Parathyroid adenoma (tissue), 2 donors: ENCODE results near the gene CUL9.
A peak's percentile ranks its signal among the peaks of the same experiment; 100 is the strongest.

Experiments
- H2AFZ ChIP-seq: fragments of 300-600 bp; sonication (generic); one replicate; pipeline ENCODE4 v1.7.0; 2017; ENCODE audit warnings: antibody characterized with exemption, mild to moderate bottlenecking
- H3K27ac ChIP-seq: fragments of 300-600 bp; sonication (generic); one replicate; pipeline ENCODE4 v1.7.0; 2017
- H3K27me3 ChIP-seq: fragments of 300-600 bp; sonication (generic); one replicate; pipeline ENCODE4 v1.7.0; 2017; ENCODE audit warnings: low read length; ENCODE audit not compliant: control insufficient read depth, insufficient read depth
- H3K36me3 ChIP-seq: fragments of 300-600 bp; sonication (generic); one replicate; pipeline ENCODE4 v1.7.0; 2017; ENCODE audit warnings: low read length; ENCODE audit not compliant: control insufficient read depth, insufficient read depth
- H3K4me1 ChIP-seq: fragments of 300-600 bp; sonication (generic); one replicate; pipeline ENCODE4 v1.7.0; 2017; ENCODE audit warnings: control low read depth
- H3K4me2 ChIP-seq: fragments of 300-600 bp; sonication (generic); one replicate; pipeline ENCODE4 v1.7.0; 2017; ENCODE audit warnings: low read length
- H3K4me3 ChIP-seq: fragments of 300-600 bp; sonication (generic); one replicate; pipeline ENCODE4 v1.7.0; 2017; ENCODE audit warnings: low read depth, low read length
- H3K79me2 ChIP-seq: fragments of 300-600 bp; sonication (generic); one replicate; pipeline ENCODE4 v1.7.0; 2017; ENCODE audit warnings: control low read depth
- H3K9ac ChIP-seq: fragments of 300-600 bp; sonication (generic); one replicate; pipeline ENCODE4 v1.7.0; 2017; ENCODE audit warnings: mild to moderate bottlenecking
- H3K9me3 ChIP-seq: fragments of 300-600 bp; sonication (generic); one replicate; pipeline ENCODE4 v1.7.0; 2017; ENCODE audit warnings: low read length; ENCODE audit not compliant: control insufficient read depth
- CTCF ChIP-seq: fragments of 300-600 bp; sonication (generic); IDR thresholded peaks from one replicate; pipeline ENCODE4 v1.7.0; 2017; ENCODE audit warnings: antibody characterized with exemption, mild to moderate bottlenecking
- donor health status: primary hyperparathyroidism.

CUL9 gene

DNA sequence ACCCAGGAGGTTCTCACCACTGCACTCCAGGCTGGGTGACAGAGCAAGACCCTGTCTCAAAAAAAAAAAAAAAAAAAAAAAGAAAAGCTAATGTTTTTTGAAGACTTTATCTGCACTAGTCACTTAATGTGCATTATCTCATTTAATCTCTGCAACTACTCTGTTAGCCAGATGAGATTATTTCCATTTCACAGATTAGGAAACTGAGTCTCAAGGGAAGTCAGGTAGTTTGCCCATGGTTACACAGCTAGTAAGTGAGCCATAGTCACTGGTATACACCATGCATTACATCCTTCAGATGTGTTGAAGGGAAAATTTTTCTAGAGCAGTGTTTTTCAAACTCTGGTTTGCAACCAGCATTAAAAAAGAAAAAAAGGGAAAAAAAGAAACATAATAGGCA is 18.1 kb upstream of the CUL9 start:
- no peaks in the 10 kb centered on the region for H3K36me3 ChIP-seq
- H2AFZ ChIP-seq, result no peak overlapping the region
- no peak overlapping the region for H3K4me3 ChIP-seq
- H3K9me3 ChIP-seq, result no peaks in the 10 kb centered on the region
- TF ChIP-seq CTCF, result no peak
- no peak overlapping the region for H3K27ac ChIP-seq
- H3K79me2 ChIP-seq, result no peaks in the 10 kb centered on the region
- no peaks in the 10 kb centered on the region for H3K27me3 ChIP-seq
- H3K4me1 ChIP-seq, result no peaks in the 10 kb centered on the region
- H3K9ac ChIP-seq, result no peak overlapping the region
- no peak overlapping the region for H3K4me2 ChIP-seq

- no peak for TF ChIP-seq CTCF
These were observed 11.5 kb upstream of the CUL9 start for GRCh38 chr6:43170417-43170930.

GRCh38 chr6:43170931-43171706 is 10.9 kb upstream of the CUL9 start, which contains the start of gene SRF:
SRF (plus strand) TSS chr6:43171269; CDS start chr6:43171657, 388 bp downstream.
- peak within 1 kb of the TSS; percentile 88 for H3K4me3 ChIP-seq
- no peaks in the 10 kb centered on the region for H3K27me3 ChIP-seq
- no peaks in the 10 kb centered on the region for H3K36me3 ChIP-seq
- peaks cover 2% of the 10 kb centered on the region for H3K79me2 ChIP-seq
- H3K9ac ChIP-seq, result peak within 1 kb of the TSS; percentile 96
- peak within 1 kb of the TSS; percentile 98 for H3K27ac ChIP-seq
- peak; percentile 44 for TF ChIP-seq CTCF
- H2AFZ ChIP-seq, result peak within 1 kb of the TSS; percentile 95
- H3K4me1 ChIP-seq, result peaks cover 21% of the 10 kb centered on the region
- no peaks in the 10 kb centered on the region for H3K9me3 ChIP-seq
- peak within 1 kb of the TSS; percentile 100 for H3K4me2 ChIP-seq

More at GRCh38 chr6:43170417-43170930, 11.5 kb upstream of the CUL9 start:
- Histone ChIP-seq H3K79me2 (no peaks in the 10 kb centered on the region), H3K27ac (peak overlapping the region; percentile 98), H3K4me3 (peak overlapping the region; percentile 88), H3K4me2 (peak overlapping the region; percentile 100), H3K27me3 (no peaks in the 10 kb centered on the region), H3K9ac (peak overlapping the region; percentile 8), H3K9me3 (no peaks in the 10 kb centered on the region), H2AFZ (peak overlapping the region; percentile 95), H3K36me3 (no peaks in the 10 kb centered on the region), H3K4me1 (peaks cover 21% of the 10 kb centered on the region)

GRCh38 chr6:43171707-43172103 is 10.3 kb upstream of the CUL9 start:
- TF ChIP-seq CTCF, result no peak
- H3K4me2 ChIP-seq, result peak overlapping the region; percentile 100
- no peaks in the 10 kb centered on the region for H3K36me3 ChIP-seq
- H3K27ac ChIP-seq, result peak overlapping the region; percentile 98
- peaks cover 7% of the 10 kb centered on the region for H3K79me2 ChIP-seq
- H2AFZ ChIP-seq, result peak overlapping the region; percentile 4
- no peaks in the 10 kb centered on the region for H3K9me3 ChIP-seq
- no peaks in the 10 kb centered on the region for H3K27me3 ChIP-seq
- peak overlapping the region; percentile 88 for H3K4me3 ChIP-seq
- peak overlapping the region; percentile 96 for H3K9ac ChIP-seq
- peaks cover 21% of the 10 kb centered on the region for H3K4me1 ChIP-seq
